AG04450 (cell line): ENCODE results near the gene STXBP6. TPM values are rescaled to one million over a fixed set of nuclear protein-coding genes. Genes with fewer than 3 reads are reported as not detected.
A peak's percentile ranks its signal among the peaks of the same experiment; 100 is the strongest.

ENCODE experiments used
- CTCF ChIA-PET: fragments of 300-600, 350-600 bp; formaldehyde crosslinking; extraction: SDS; loops from one replicate; lab custom pipeline; 2022; ENCODE audit warnings: antibody characterized with exemption, inconsistent platforms; lab: Charles Lee
- POLR2A ChIA-PET: fragments of 350-600 bp; formaldehyde crosslinking; extraction: SDS; loops from one replicate; lab custom pipeline; 2021; ENCODE audit warnings: antibody characterized with exemption, inconsistent platforms; lab: Yijun Ruan, JAX
- DNase-seq: peaks from one replicate; pipeline ENCODE4 v3.0.0-alpha.2; 2011; ENCODE audit warnings: low read depth, low spot score
- H3K27ac ChIP-seq: one replicate; pipeline ENCODE4 v1.5.1; 2012; ENCODE audit warnings: low read depth, low read length, control low read depth
- H3K27me3 ChIP-seq: one replicate; pipeline ENCODE4 v1.6.0; 2012; ENCODE audit warnings: low read length; ENCODE audit not compliant: control insufficient read depth, insufficient read depth
- H3K4me3 ChIP-seq: 2 replicates; pipeline ENCODE4 v1.5.1; 2011; ENCODE audit warnings: mild to moderate bottlenecking, low read depth, low read length, control low read depth
- H3K9me3 ChIP-seq: 2 replicates; pipeline ENCODE4 v1.5.1; 2012; ENCODE audit warnings: low read length; ENCODE audit not compliant: control insufficient read depth, insufficient read depth
- CTCF ChIP-seq: IDR thresholded peaks from 2 replicates; pipeline ENCODE4 v1.5.1; 2011; ENCODE audit warnings: low read depth, low read length, control low read depth, inconsistent platforms
- polyA plus RNA-seq: library from polyadenylated mRNA; depleted of rRNA; stranded (reverse); fragments of >200 nt; gene quantifications from 2 replicates; pipeline ENCODE4 v1.2.3, GENCODE V29; 2011

The STXBP6 gene
- polyA plus RNA-seq, 1 experiment = 0.16 TPM

- POLR2A ChIA-PET = no interaction called here
- peaks cover 23% of the 10 kb centered on the region for H3K27me3 ChIP-seq
- no peak for TF ChIP-seq CTCF
- CTCF ChIA-PET = no interaction called here
- no peak overlapping the region for H3K4me3 ChIP-seq
- DNase-seq = no peak
- H3K9me3 ChIP-seq = no peaks in the 10 kb centered on the region
- H3K27ac ChIP-seq = no peak overlapping the region
Observed at GRCh38 chr14:25053585-25053984, 3.6 kb upstream of the STXBP6 start.

GRCh38 chr14:25052921-25053320, 3.0 kb upstream of the STXBP6 start:
- CTCF ChIA-PET = no interaction called here

GRCh38 chr14:25052385-25052784, 2.4 kb upstream of the STXBP6 start:
- H3K9me3 ChIP-seq = no peaks in the 10 kb centered on the region
- peaks cover 25% of the 10 kb centered on the region for H3K27me3 ChIP-seq
- ChIA-PET CTCF (interaction anchor here (1.0 kb wide), 1 partner anchor 235 kb away, joined by 3 read pairs; no protein-coding TSS in a partner anchor), POLR2A (no interaction called here)
- H3K27ac ChIP-seq = no peak overlapping the region
- TF ChIP-seq CTCF = no peak
- no peak overlapping the region for H3K4me3 ChIP-seq
- no peak for DNase-seq

More at GRCh38 chr14:25052921-25053320, 3.0 kb upstream of the STXBP6 start:
- no peak overlapping the region for H3K4me3 ChIP-seq
- TF ChIP-seq CTCF = no peak
- H3K27ac ChIP-seq = no peak overlapping the region
- H3K9me3 ChIP-seq = no peaks in the 10 kb centered on the region
- H3K27me3 ChIP-seq = peaks cover 23% of the 10 kb centered on the region
- no peak for DNase-seq
- POLR2A ChIA-PET = interaction anchor here (0.6 kb wide), 1 partner anchor 87 kb away, joined by 3 read pairs; no protein-coding TSS in a partner anchor

- no peak for TF ChIP-seq CTCF
- H3K27ac ChIP-seq = no peak overlapping the region
- POLR2A ChIA-PET = no interaction called here
- CTCF ChIA-PET = no interaction called here
- H3K9me3 ChIP-seq = no peaks in the 10 kb centered on the region
- DNase-seq = no peak
- H3K27me3 ChIP-seq = peaks cover 26% of the 10 kb centered on the region
- H3K4me3 ChIP-seq = peak overlapping the region; percentile 45
Observed at GRCh38 chr14:25050269-25051150, 563 bp upstream of the STXBP6 start.

GRCh38 chr14:25049093-25049567, 817 bp downstream of the STXBP6 start:
- Histone ChIP-seq H3K27me3 (peaks cover 26% of the 10 kb centered on the region), H3K9me3 (no peaks in the 10 kb centered on the region), H3K4me3 (peak overlapping the region; percentile 38; the same call in 1 of the 2 replicates), H3K27ac (no peak overlapping the region)
- CTCF ChIA-PET = no interaction called here
- DNase-seq = no peak
- POLR2A ChIA-PET = no interaction called here
- TF ChIP-seq CTCF = no peak
